ENCODE data around the gene RAB3GAP2.
"Not testable (repeated sequence)": the region's sequence is repeated elsewhere in the genome, so short reads cannot be mapped to it uniquely, and the experiment has no call there.

Gene RAB3GAP2

GRCh38 chr1:220245900-220246299, 26.4 kb downstream of the RAB3GAP2 start:
- H3K4me3 ChIP-seq; DNase-seq (ENCODE audit: low spot score in 2 of 2); H3K27me3 ChIP-seq (ENCODE audit: low read depth); in situ Hi-C loops (cut with MboI; ENCODE audit: low sequenced_read_pairs); H3K4me1 ChIP-seq; H3K36me3 ChIP-seq (replicated peaks): not testable (repeated sequence)
- peaks cover 16% of the 10 kb centered on the region; the same call in 1 of the 2 replicates for H3K9me3 ChIP-seq

- in situ Hi-C loops (cut with MboI; ENCODE audit: low sequenced_read_pairs): no loop called here
- Histone ChIP-seq H3K4me3 (no peak overlapping the region), H3K27me3 (ENCODE audit: low read depth) (no peaks in the 10 kb centered on the region), H3K9me3 (peaks cover 4% of the 10 kb centered on the region; the same call in 1 of the 2 replicates), H3K4me1 (no peaks in the 10 kb centered on the region), H3K36me3 (replicated peaks) (peaks cover 3% of the 10 kb centered on the region; the same call in 1 of the 2 replicates)
- no peak for DNase-seq (ENCODE audit: low spot score in 2 of 2)
Measured at GRCh38 chr1:220243947-220244346, 28.3 kb downstream of the RAB3GAP2 start.

GRCh38 chr1:220241072-220241663, 31.1 kb downstream of the RAB3GAP2 start:
- in situ Hi-C loops (cut with MboI; ENCODE audit: low sequenced_read_pairs): no loop called here

GRCh38 chr1:220239966-220240365, 32.3 kb downstream of the RAB3GAP2 start:
- no peak overlapping the region for H3K4me3 ChIP-seq
- peaks cover 10% of the 10 kb centered on the region for H3K4me1 ChIP-seq
- H3K36me3 ChIP-seq (replicated peaks): no peaks in the 10 kb centered on the region; the same call in 1 of the 2 replicates
- in situ Hi-C loops (cut with MboI; ENCODE audit: low sequenced_read_pairs): no loop called here
- DNase-seq (ENCODE audit: low spot score in 2 of 2): no peak
- H3K27me3 ChIP-seq (ENCODE audit: low read depth): no peaks in the 10 kb centered on the region
- H3K9me3 ChIP-seq: no peaks in the 10 kb centered on the region

More at GRCh38 chr1:220241072-220241663, 31.1 kb downstream of the RAB3GAP2 start:
- Histone ChIP-seq H3K36me3 (replicated peaks) (no peaks in the 10 kb centered on the region; the same call in 1 of the 2 replicates), H3K4me1 (no peaks in the 10 kb centered on the region), H3K9me3 (no peaks in the 10 kb centered on the region), H3K4me3 (no peak overlapping the region), H3K27me3 (ENCODE audit: low read depth) (no peaks in the 10 kb centered on the region)
- no peak for DNase-seq (ENCODE audit: low spot score in 2 of 2)

GRCh38 chr1:220239213-220239612, 33.0 kb downstream of the RAB3GAP2 start:
- in situ Hi-C loops (cut with MboI; ENCODE audit: low sequenced_read_pairs): no loop called here
- H3K9me3 ChIP-seq: no peaks in the 10 kb centered on the region
- no peaks in the 10 kb centered on the region for H3K27me3 ChIP-seq (ENCODE audit: low read depth)
- peaks cover 10% of the 10 kb centered on the region for H3K4me1 ChIP-seq
- H3K4me3 ChIP-seq: no peak overlapping the region
- no peak for DNase-seq (ENCODE audit: low spot score in 2 of 2)
- H3K36me3 ChIP-seq (replicated peaks): no peaks in the 10 kb centered on the region

- peaks cover 10% of the 10 kb centered on the region for H3K4me1 ChIP-seq
- H3K36me3 ChIP-seq (replicated peaks); H3K4me3 ChIP-seq; H3K9me3 ChIP-seq; DNase-seq (ENCODE audit: low spot score in 2 of 2); in situ Hi-C loops (cut with MboI; ENCODE audit: low sequenced_read_pairs); H3K27me3 ChIP-seq (ENCODE audit: low read depth): not testable (repeated sequence)
Measured at GRCh38 chr1:220236278-220236677, 36.0 kb downstream of the RAB3GAP2 start.

GRCh38 chr1:220235462-220235861, 36.8 kb downstream of the RAB3GAP2 start:
- H3K4me1 ChIP-seq: peaks cover 10% of the 10 kb centered on the region
- no peaks in the 10 kb centered on the region for H3K9me3 ChIP-seq
- no peaks in the 10 kb centered on the region for H3K27me3 ChIP-seq (ENCODE audit: low read depth)
- in situ Hi-C loops (cut with MboI; ENCODE audit: low sequenced_read_pairs): no loop called here
- peak in 1 of 2 experiments; percentile 14 for DNase-seq (ENCODE audit: low spot score in 2 of 2)
- no peaks in the 10 kb centered on the region for H3K36me3 ChIP-seq (replicated peaks)
- no peak overlapping the region for H3K4me3 ChIP-seq

GRCh38 chr1:220233927-220234326, 38.3 kb downstream of the RAB3GAP2 start:
- Histone ChIP-seq H3K4me1 (peaks cover 10% of the 10 kb centered on the region), H3K4me3 (no peak overlapping the region), H3K27me3 (ENCODE audit: low read depth) (no peaks in the 10 kb centered on the region), H3K36me3 (replicated peaks) (no peaks in the 10 kb centered on the region), H3K9me3 (no peaks in the 10 kb centered on the region)
- in situ Hi-C loops (cut with MboI; ENCODE audit: low sequenced_read_pairs): no loop called here
- no peak for DNase-seq (ENCODE audit: low spot score in 2 of 2)

- Histone ChIP-seq H3K9me3 (no peaks in the 10 kb centered on the region), H3K27me3 (ENCODE audit: low read depth) (no peaks in the 10 kb centered on the region), H3K4me3 (no peak overlapping the region), H3K36me3 (replicated peaks) (no peaks in the 10 kb centered on the region), H3K4me1 (no peaks in the 10 kb centered on the region)
- in situ Hi-C loops (cut with MboI; ENCODE audit: low sequenced_read_pairs): no loop called here
- DNase-seq (ENCODE audit: low spot score in 2 of 2): no peak
Measured at GRCh38 chr1:220229771-220230170, 42.5 kb downstream of the RAB3GAP2 start.

- Histone ChIP-seq H3K4me1 (peaks cover 5% of the 10 kb centered on the region; the same call in 1 of the 2 replicates), H3K36me3 (replicated peaks) (no peaks in the 10 kb centered on the region), H3K4me3 (no peak overlapping the region), H3K27me3 (ENCODE audit: low read depth) (no peaks in the 10 kb centered on the region), H3K9me3 (no peaks in the 10 kb centered on the region)
- DNase-seq (ENCODE audit: low spot score in 2 of 2): no peak
- in situ Hi-C loops (cut with MboI; ENCODE audit: low sequenced_read_pairs): no loop called here
Measured at GRCh38 chr1:220227393-220227792, 44.9 kb downstream of the RAB3GAP2 start.

GRCh38 chr1:220226752-220227151, 45.5 kb downstream of the RAB3GAP2 start:
- H3K4me1 ChIP-seq: peaks cover 7% of the 10 kb centered on the region
- DNase-seq (ENCODE audit: low spot score in 2 of 2): no peak
- no peaks in the 10 kb centered on the region for H3K36me3 ChIP-seq (replicated peaks)
- H3K9me3 ChIP-seq: no peaks in the 10 kb centered on the region
- no peaks in the 10 kb centered on the region for H3K27me3 ChIP-seq (ENCODE audit: low read depth)
- H3K4me3 ChIP-seq: no peak overlapping the region
- in situ Hi-C loops (cut with MboI; ENCODE audit: low sequenced_read_pairs): no loop called here

GRCh38 chr1:220225957-220226356, 46.3 kb downstream of the RAB3GAP2 start:
- H3K27me3 ChIP-seq (ENCODE audit: low read depth): no peaks in the 10 kb centered on the region
- H3K9me3 ChIP-seq: no peaks in the 10 kb centered on the region
- in situ Hi-C loops (cut with MboI; ENCODE audit: low sequenced_read_pairs): no loop called here
- peaks cover 11% of the 10 kb centered on the region for H3K4me1 ChIP-seq
- no peak overlapping the region for H3K4me3 ChIP-seq
- DNase-seq (ENCODE audit: low spot score in 2 of 2): no peak
- H3K36me3 ChIP-seq (replicated peaks): no peaks in the 10 kb centered on the region

- Histone ChIP-seq H3K4me1 (peaks cover 11% of the 10 kb centered on the region), H3K4me3 (no peak overlapping the region), H3K27me3 (ENCODE audit: low read depth) (no peaks in the 10 kb centered on the region), H3K9me3 (no peaks in the 10 kb centered on the region), H3K36me3 (replicated peaks) (no peaks in the 10 kb centered on the region)
- DNase-seq (ENCODE audit: low spot score in 2 of 2): no peak
- in situ Hi-C loops (cut with MboI; ENCODE audit: low sequenced_read_pairs): no loop called here
Measured at GRCh38 chr1:220224611-220225124, 47.6 kb downstream of the RAB3GAP2 start.

- no peak overlapping the region for H3K4me3 ChIP-seq
- peaks cover 11% of the 10 kb centered on the region for H3K4me1 ChIP-seq
- in situ Hi-C loops (cut with MboI; ENCODE audit: low sequenced_read_pairs): no loop called here
- no peaks in the 10 kb centered on the region for H3K27me3 ChIP-seq (ENCODE audit: low read depth)
- DNase-seq (ENCODE audit: low spot score in 2 of 2): no peak
- H3K36me3 ChIP-seq (replicated peaks): no peaks in the 10 kb centered on the region
- no peaks in the 10 kb centered on the region for H3K9me3 ChIP-seq
Measured at GRCh38 chr1:220224033-220224432, 48.2 kb downstream of the RAB3GAP2 start.

GRCh38 chr1:220222939-220223338, 49.3 kb downstream of the RAB3GAP2 start:
- no peak overlapping the region for H3K4me3 ChIP-seq
- H3K9me3 ChIP-seq: no peaks in the 10 kb centered on the region
- DNase-seq (ENCODE audit: low spot score in 2 of 2): no peak
- peaks cover 11% of the 10 kb centered on the region for H3K4me1 ChIP-seq
- in situ Hi-C loops (cut with MboI; ENCODE audit: low sequenced_read_pairs): no loop called here
- no peaks in the 10 kb centered on the region for H3K36me3 ChIP-seq (replicated peaks)
- no peaks in the 10 kb centered on the region for H3K27me3 ChIP-seq (ENCODE audit: low read depth)
